Spinal cord (tissue), 10 donors: ENCODE measurements around the gene SPATA9. TPM values are rescaled to one million over a fixed set of nuclear protein-coding genes. Genes with fewer than 3 reads are reported as not detected.

ENCODE experiments used
- DNase-seq, 6 donors: peaks; one replicate each; pipeline versions ENCODE4 v3.0.0 to v3.0.0-alpha.2; 2013 to 2015; ENCODE audit warnings: low spot score in 6 of 6, low read depth in 4 of 6
- H3K27ac ChIP-seq: one replicate; pipeline ENCODE4 v1.5.1; 2013; ENCODE audit warnings: low read depth, low read length, control low read depth
- H3K27me3 ChIP-seq: one replicate; pipeline ENCODE4 v1.6.1; 2013; ENCODE audit warnings: low read length; ENCODE audit not compliant: control insufficient read depth, insufficient read depth
- H3K36me3 ChIP-seq: one replicate; pipeline ENCODE4 v1.6.1; 2013; ENCODE audit warnings: low read length; ENCODE audit not compliant: control insufficient read depth, insufficient read depth
- H3K4me1 ChIP-seq: one replicate; pipeline ENCODE4 v1.6.1; 2013; ENCODE audit warnings: low read length; ENCODE audit not compliant: control insufficient read depth, insufficient read depth
- H3K4me3 ChIP-seq: one replicate; pipeline ENCODE4 v1.5.1; 2013; ENCODE audit warnings: low read depth, low read length, control low read depth
- H3K9me3 ChIP-seq: one replicate; pipeline ENCODE4 v1.6.1; 2013; ENCODE audit warnings: low read length; ENCODE audit not compliant: control insufficient read depth, insufficient read depth
- WGBS: methylation state at CpG from one replicate; pipeline ENCODE4 v1.1.5; 2013; ENCODE audit warnings: missing lambda C conversion rate; ENCODE audit not compliant: insufficient coverage; 5-methylcytosine and 5-hydroxymethylcytosine counted together
- polyA plus RNA-seq, 2 donors: library from polyadenylated mRNA; unstranded; fragments of 120-200 nt; gene quantifications; one replicate each; pipeline ENCODE4 v1.2.1, GENCODE V29; 2013; ENCODE audit not compliant: insufficient read length in 2 of 2
- total RNA-seq, 2 donors: library from RNA; depleted of rRNA in 1 of 2; stranded (reverse); fragments of 120-200 nt in 1 of 2; fragments of >200 nt in 1 of 2; gene quantifications; one replicate each; pipeline versions ENCODE4 v1.2.3 to v1.2.4, GENCODE V29; 2013 to 2014
- donor health status: healthy.

The SPATA9 gene
- total and polyA plus RNA-seq, 4 donors = 0.40 to 1.7 (median 1.4) TPM

- Histone ChIP-seq H3K27ac (no peak overlapping the region), H3K27me3 (no peaks in the 10 kb centered on the region), H3K4me3 (no peak overlapping the region), H3K4me1 (no peaks in the 10 kb centered on the region), H3K36me3 (no peaks in the 10 kb centered on the region), H3K9me3 (no peaks in the 10 kb centered on the region)
- no peak for DNase-seq
- WGBS = no CpG with 5 or more reads among the region's 5 CpGs
These were observed 44.3 kb upstream of the SPATA9 start for GRCh38 chr5:95726811-95727763.

- no peak overlapping the region for H3K27ac ChIP-seq
- no peaks in the 10 kb centered on the region for H3K4me1 ChIP-seq
- no peaks in the 10 kb centered on the region for H3K27me3 ChIP-seq
- H3K9me3 ChIP-seq = no peaks in the 10 kb centered on the region
- no peak overlapping the region for H3K4me3 ChIP-seq
- no peak for DNase-seq
- no peaks in the 10 kb centered on the region for H3K36me3 ChIP-seq
- WGBS = 50% methylated on average over 2 of the region's 4 CpGs
These were observed 43.4 kb upstream of the SPATA9 start for GRCh38 chr5:95725937-95726810.

GRCh38 chr5:95725071-95725820 is 42.5 kb upstream of the SPATA9 start:
- no peaks in the 10 kb centered on the region for H3K36me3 ChIP-seq
- H3K4me3 ChIP-seq = no peak overlapping the region
- no CpG with 5 or more reads among the region's 5 CpGs for WGBS
- no peaks in the 10 kb centered on the region for H3K9me3 ChIP-seq
- H3K27ac ChIP-seq = no peak overlapping the region
- H3K27me3 ChIP-seq = no peaks in the 10 kb centered on the region
- no peaks in the 10 kb centered on the region for H3K4me1 ChIP-seq
- DNase-seq = no peak

GRCh38 chr5:95723632-95724369 is 41.0 kb upstream of the SPATA9 start:
- no peak for DNase-seq
- H3K27ac ChIP-seq = no peak overlapping the region
- no peaks in the 10 kb centered on the region for H3K27me3 ChIP-seq
- WGBS = 80% methylated on average over 1 of the region's 5 CpGs
- H3K4me1 ChIP-seq = no peaks in the 10 kb centered on the region
- no peaks in the 10 kb centered on the region for H3K9me3 ChIP-seq
- no peak overlapping the region for H3K4me3 ChIP-seq
- no peaks in the 10 kb centered on the region for H3K36me3 ChIP-seq

GRCh38 chr5:95721582-95722295 is 38.9 kb upstream of the SPATA9 start:
- DNase-seq = no peak
- Histone ChIP-seq H3K27ac (no peak overlapping the region), H3K36me3 (no peaks in the 10 kb centered on the region), H3K27me3 (no peaks in the 10 kb centered on the region), H3K4me1 (no peaks in the 10 kb centered on the region), H3K4me3 (no peak overlapping the region), H3K9me3 (no peaks in the 10 kb centered on the region)
- WGBS = no CpG with 5 or more reads among the region's 1 CpG

GRCh38 chr5:95720094-95720786 is 37.4 kb upstream of the SPATA9 start:
- H3K4me1 ChIP-seq = no peaks in the 10 kb centered on the region
- H3K9me3 ChIP-seq = no peaks in the 10 kb centered on the region
- no CpG with 5 or more reads among the region's 3 CpGs for WGBS
- no peaks in the 10 kb centered on the region for H3K27me3 ChIP-seq
- DNase-seq = peak in 1 of 6 donors; percentile 14
- no peak overlapping the region for H3K4me3 ChIP-seq
- H3K27ac ChIP-seq = no peak overlapping the region
- H3K36me3 ChIP-seq = no peaks in the 10 kb centered on the region

GRCh38 chr5:95718738-95719137 is 35.9 kb upstream of the SPATA9 start:
- no peak overlapping the region for H3K27ac ChIP-seq
- DNase-seq = no peak
- no peaks in the 10 kb centered on the region for H3K4me1 ChIP-seq
- no peaks in the 10 kb centered on the region for H3K27me3 ChIP-seq
- 95% methylated on average over 2 of the region's 2 CpGs for WGBS
- no peaks in the 10 kb centered on the region for H3K9me3 ChIP-seq
- H3K36me3 ChIP-seq = no peaks in the 10 kb centered on the region
- no peak overlapping the region for H3K4me3 ChIP-seq

- 83% methylated on average over 1 of the region's 2 CpGs for WGBS
- H3K27ac ChIP-seq = no peak overlapping the region
These were observed 35.4 kb upstream of the SPATA9 start for GRCh38 chr5:95718203-95718602.

More at GRCh38 chr5:95718203-95718602, 35.4 kb upstream of the SPATA9 start:
- Histone ChIP-seq H3K9me3 (no peaks in the 10 kb centered on the region), H3K36me3 (no peaks in the 10 kb centered on the region), H3K4me1 (no peaks in the 10 kb centered on the region), H3K4me3 (no peak overlapping the region), H3K27me3 (no peaks in the 10 kb centered on the region)
- DNase-seq = no peak
